ENCODE measurements around the gene GPR148.

GPR148 gene

DNA sequence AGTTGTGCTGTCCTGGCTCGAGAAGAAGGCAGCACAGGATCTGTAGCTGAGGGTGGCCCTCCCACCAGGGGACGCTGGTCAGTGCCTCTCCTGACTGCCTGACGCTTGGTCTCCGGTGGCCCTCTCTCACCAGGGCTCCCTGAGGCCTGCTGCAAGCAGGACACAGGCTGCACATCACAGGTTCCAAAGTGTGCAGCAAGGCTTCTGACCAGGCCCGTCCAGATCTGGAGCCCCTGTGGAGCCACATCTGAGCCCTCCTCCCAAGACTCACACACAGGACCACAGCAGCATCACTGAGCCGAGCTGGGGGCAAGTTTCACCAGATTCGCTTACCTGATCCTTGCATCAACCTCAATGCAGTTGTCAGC, 38.5 kb downstream of the GPR148 start:
- H3K4me1 ChIP-seq: no peaks in the 10 kb centered on the region
- TF ChIP-seq, protein P1, sequence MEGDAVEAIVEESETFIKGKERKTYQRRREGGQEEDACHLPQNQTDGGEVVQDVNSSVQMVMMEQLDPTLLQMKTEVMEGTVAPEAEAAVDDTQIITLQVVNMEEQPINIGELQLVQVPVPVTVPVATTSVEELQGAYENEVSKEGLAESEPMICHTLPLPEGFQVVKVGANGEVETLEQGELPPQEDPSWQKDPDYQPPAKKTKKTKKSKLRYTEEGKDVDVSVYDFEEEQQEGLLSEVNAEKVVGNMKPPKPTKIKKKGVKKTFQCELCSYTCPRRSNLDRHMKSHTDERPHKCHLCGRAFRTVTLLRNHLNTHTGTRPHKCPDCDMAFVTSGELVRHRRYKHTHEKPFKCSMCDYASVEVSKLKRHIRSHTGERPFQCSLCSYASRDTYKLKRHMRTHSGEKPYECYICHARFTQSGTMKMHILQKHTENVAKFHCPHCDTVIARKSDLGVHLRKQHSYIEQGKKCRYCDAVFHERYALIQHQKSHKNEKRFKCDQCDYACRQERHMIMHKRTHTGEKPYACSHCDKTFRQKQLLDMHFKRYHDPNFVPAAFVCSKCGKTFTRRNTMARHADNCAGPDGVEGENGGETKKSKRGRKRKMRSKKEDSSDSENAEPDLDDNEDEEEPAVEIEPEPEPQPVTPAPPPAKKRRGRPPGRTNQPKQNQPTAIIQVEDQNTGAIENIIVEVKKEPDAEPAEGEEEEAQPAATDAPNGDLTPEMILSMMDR (IDR thresholded peaks at IDR 0.05; ENCODE audit: low read depth, low read length): no peak
- DNase-seq: no peak
- H3K9me3 ChIP-seq: no peaks in the 10 kb centered on the region
- no peaks in the 10 kb centered on the region for H3K27me3 ChIP-seq
- no peaks in the 10 kb centered on the region for H3K36me3 ChIP-seq
- no peak overlapping the region for H3K4me3 ChIP-seq (ENCODE audit: low read depth, low read length)

DNA sequence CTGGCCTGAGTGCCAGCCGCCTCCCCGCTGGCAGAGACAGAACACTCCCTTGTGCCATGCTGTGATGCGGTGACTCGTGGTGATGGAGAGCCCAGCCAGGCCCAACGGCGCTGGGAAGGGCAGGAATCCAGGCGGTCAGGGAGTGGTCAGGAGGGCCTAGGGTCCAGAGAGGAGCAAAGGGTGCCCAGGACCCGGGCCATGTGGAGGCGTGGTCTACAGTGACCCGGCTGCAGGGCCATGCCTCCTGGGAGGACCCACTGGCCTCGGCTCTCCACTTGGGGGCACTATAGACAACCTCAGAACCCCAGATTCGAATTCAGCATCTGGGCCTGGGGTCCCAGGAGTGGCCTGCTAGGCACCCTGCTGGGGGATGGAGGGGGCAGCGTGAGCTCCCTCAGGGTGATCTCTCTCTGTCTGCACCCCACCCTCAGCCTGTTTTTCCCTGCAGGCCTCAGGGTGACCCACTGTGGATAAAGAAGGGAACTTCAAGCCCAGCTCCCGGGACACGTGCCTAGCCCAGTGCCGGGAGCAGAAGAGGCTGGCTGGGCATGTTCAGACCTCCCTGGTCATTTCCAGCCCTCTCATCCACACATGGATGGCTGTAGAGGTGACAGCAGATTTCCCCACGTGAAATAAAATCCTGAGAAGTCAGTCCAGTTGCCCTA, 39.5 kb downstream of the GPR148 start:
- H3K36me3 ChIP-seq: no peaks in the 10 kb centered on the region
- TF ChIP-seq, protein P1 (IDR thresholded peaks at IDR 0.05; ENCODE audit: low read depth, low read length): no peak
- H3K4me1 ChIP-seq: no peaks in the 10 kb centered on the region
- no peaks in the 10 kb centered on the region for H3K9me3 ChIP-seq
- no peak for DNase-seq
- no peak overlapping the region for H3K4me3 ChIP-seq (ENCODE audit: low read depth, low read length)
- no peaks in the 10 kb centered on the region for H3K27me3 ChIP-seq

DNA sequence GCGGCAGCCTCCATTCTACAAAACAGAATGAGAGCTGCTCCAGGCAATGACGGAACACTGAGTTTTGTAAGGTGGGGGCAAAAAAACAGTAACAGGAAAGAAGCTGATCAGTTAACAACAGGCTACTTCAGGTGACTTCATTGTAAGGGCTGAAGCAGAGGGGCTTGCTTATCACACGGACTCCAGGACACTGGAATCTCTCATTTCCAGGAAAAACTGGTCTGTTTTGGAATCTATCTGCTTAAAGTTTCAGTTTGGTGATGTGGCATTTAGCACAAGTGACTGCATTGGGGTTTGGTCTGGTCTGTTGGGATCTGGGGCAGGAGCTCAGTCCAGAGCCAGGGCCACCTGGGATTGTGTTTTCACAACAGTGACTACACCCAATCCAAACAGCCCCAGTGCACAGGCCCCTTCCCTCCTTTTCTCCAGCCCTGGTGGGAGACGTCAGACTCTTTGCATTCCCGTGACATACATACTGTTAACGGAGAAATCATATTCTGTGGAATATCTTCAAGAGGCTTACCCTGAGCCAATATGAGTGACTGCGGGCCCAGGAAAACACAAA, 40.6 kb downstream of the GPR148 start:
- no peaks in the 10 kb centered on the region for H3K27me3 ChIP-seq
- no peaks in the 10 kb centered on the region for H3K9me3 ChIP-seq
- DNase-seq: no peak
- no peaks in the 10 kb centered on the region for H3K36me3 ChIP-seq
- H3K4me1 ChIP-seq: no peaks in the 10 kb centered on the region
- TF ChIP-seq, protein P1 (IDR thresholded peaks at IDR 0.05; ENCODE audit: low read depth, low read length): no peak
- no peak overlapping the region for H3K4me3 ChIP-seq (ENCODE audit: low read depth, low read length)

DNA sequence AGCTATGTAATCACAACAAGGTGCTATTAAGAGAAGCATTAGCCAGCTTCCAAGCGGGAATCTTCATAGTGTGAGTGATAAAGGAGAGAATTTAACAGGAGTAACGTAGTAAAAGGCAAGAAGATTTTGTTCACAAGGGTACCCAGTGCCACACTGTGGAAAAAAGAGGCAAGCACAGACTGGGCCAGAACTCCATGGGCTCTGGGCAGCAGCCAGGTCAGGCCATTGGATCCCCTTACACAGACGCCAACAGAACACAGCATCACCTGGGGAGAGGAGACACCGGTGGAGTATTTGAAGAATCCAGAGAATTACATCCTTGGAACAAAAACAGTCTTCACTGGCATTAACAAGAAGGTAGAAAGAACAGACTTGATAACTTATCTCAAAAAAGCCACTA, 47.7 kb downstream of the GPR148 start:
- TF ChIP-seq, protein P1 (IDR thresholded peaks at IDR 0.05; ENCODE audit: low read depth, low read length): peak; percentile 17; the same call in 1 of the 2 replicates
- Histone ChIP-seq H3K9me3 (no peaks in the 10 kb centered on the region), H3K4me3 (ENCODE audit: low read depth, low read length) (no peak overlapping the region), H3K36me3 (no peaks in the 10 kb centered on the region), H3K27me3 (no peaks in the 10 kb centered on the region), H3K4me1 (no peaks in the 10 kb centered on the region)
- no peak for DNase-seq

DNA sequence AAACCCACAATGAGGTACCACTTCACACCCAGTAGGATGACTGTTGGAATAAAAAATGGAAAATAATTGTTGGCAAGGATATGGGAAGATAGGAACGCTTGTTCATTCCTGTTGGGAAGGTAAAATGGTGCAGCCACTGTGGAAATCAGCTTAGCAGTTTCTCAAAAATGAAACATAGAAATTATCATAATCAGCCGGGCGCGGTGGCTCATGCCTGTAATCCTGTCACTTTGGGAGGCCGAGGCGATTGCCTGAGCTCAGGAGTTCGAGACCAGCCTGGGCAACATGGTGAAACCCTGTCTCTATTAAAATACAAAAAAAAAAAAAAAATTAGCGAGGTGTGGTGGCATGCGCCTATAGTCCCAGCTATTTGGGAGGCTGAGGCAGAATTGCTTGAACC, 49.9 kb downstream of the GPR148 start:
- TF ChIP-seq, protein P1 (IDR thresholded peaks at IDR 0.05; ENCODE audit: low read depth, low read length): no peak
- H3K4me1 ChIP-seq: no peaks in the 10 kb centered on the region
- H3K27me3 ChIP-seq: no peaks in the 10 kb centered on the region
- H3K9me3 ChIP-seq: no peaks in the 10 kb centered on the region
- DNase-seq: no peak
- H3K4me3 ChIP-seq (ENCODE audit: low read depth, low read length): no peak overlapping the region
- H3K36me3 ChIP-seq: no peaks in the 10 kb centered on the region
